Astrocyte (in vitro differentiated cells and primary cell): ENCODE measurements around the gene BTBD18. TPM values are rescaled to one million over a fixed set of nuclear protein-coding genes. Genes with fewer than 3 reads are reported as not detected.
A peak's percentile ranks its signal among the peaks of the same experiment; 100 is the strongest.

ENCODE experiments used
- DNase-seq: peaks from one replicate; pipeline ENCODE4 v3.0.0-alpha.2; 2010; ENCODE audit warnings: low read depth
- FAIRE-seq: peaks from 2 replicates; lab custom pipeline; 2011; peaks lifted over from hg19 to GRCh38; lab: Jason Lieb, UNC
- H2AFZ ChIP-seq: 2 replicates; pipeline ENCODE4 v1.6.0; 2012; ENCODE audit warnings: low read depth, low read length, inconsistent platforms
- H3K27ac ChIP-seq: 2 replicates; pipeline ENCODE4 v1.5.1; 2011; ENCODE audit warnings: low read depth, low read length, inconsistent platforms
- H3K27me3 ChIP-seq: 2 replicates; pipeline ENCODE4 v1.6.0; 2011; ENCODE audit warnings: low read length, inconsistent platforms; ENCODE audit not compliant: insufficient read depth
- H3K36me3 ChIP-seq: 2 replicates; pipeline ENCODE4 v1.5.1; 2011; ENCODE audit warnings: low read length, inconsistent platforms; ENCODE audit not compliant: insufficient read depth
- H3K4me1 ChIP-seq: 2 replicates; pipeline ENCODE4 v1.5.1; 2011; ENCODE audit warnings: low read length, inconsistent platforms; ENCODE audit not compliant: insufficient read depth
- H3K4me2 ChIP-seq: 2 replicates; pipeline ENCODE4 v1.6.0; 2012; ENCODE audit warnings: low read length, inconsistent platforms
- H3K4me3 ChIP-seq: 2 replicates; pipeline ENCODE4 v1.5.1; 2011; ENCODE audit warnings: low read depth, mild to moderate bottlenecking, low read length, inconsistent platforms; ENCODE audit not compliant: insufficient read depth
- H3K79me2 ChIP-seq: 2 replicates; pipeline ENCODE4 v1.6.0; 2012; ENCODE audit warnings: mild to moderate bottlenecking, low read length, inconsistent platforms; ENCODE audit not compliant: insufficient read depth
- H3K9ac ChIP-seq: 2 replicates; pipeline ENCODE4 v1.6.0; 2012; ENCODE audit warnings: mild to moderate bottlenecking, low read length, inconsistent platforms
- H3K9me3 ChIP-seq: 2 replicates; pipeline ENCODE4 v1.5.1; 2012; ENCODE audit warnings: low read depth, mild to moderate bottlenecking, low read length, inconsistent platforms; ENCODE audit not compliant: insufficient read depth
- H4K20me1 ChIP-seq: 2 replicates; pipeline ENCODE4 v1.6.0; 2012; ENCODE audit warnings: low read length, inconsistent platforms; ENCODE audit not compliant: insufficient read depth
- H3K27ac Mint-ChIP-seq: one replicate; pipeline ENCODE4 v1.8.0; 2021; ENCODE audit warnings: mild to moderate bottlenecking, mixed read lengths; ENCODE audit not compliant: unreplicated experiment
- H3K27me3 Mint-ChIP-seq: one replicate; pipeline ENCODE4 v1.8.0; 2021; ENCODE audit warnings: low read depth, mixed read lengths; ENCODE audit not compliant: unreplicated experiment
- H3K36me3 Mint-ChIP-seq: one replicate; pipeline ENCODE4 v1.8.0; 2021; ENCODE audit warnings: low read depth, mixed read lengths; ENCODE audit not compliant: unreplicated experiment
- H3K4me1 Mint-ChIP-seq: one replicate; pipeline ENCODE4 v1.8.0; 2021; ENCODE audit warnings: low read depth, mixed read lengths; ENCODE audit not compliant: unreplicated experiment
- H3K4me3 Mint-ChIP-seq: one replicate; pipeline ENCODE4 v1.8.0; 2021; ENCODE audit warnings: mild to moderate bottlenecking, moderate library complexity, mixed read lengths; ENCODE audit not compliant: unreplicated experiment
- H3K9me3 Mint-ChIP-seq: one replicate; pipeline ENCODE4 v1.8.0; 2021; ENCODE audit warnings: mild to moderate bottlenecking, mixed read lengths; ENCODE audit not compliant: unreplicated experiment
- CTCF ChIP-seq: IDR thresholded peaks from 2 replicates; pipeline ENCODE4 v1.5.1; 2011; ENCODE audit warnings: low read depth, mild to moderate bottlenecking, inconsistent platforms, low read length, moderate library complexity; ENCODE audit not compliant: insufficient read depth
- EZH2 ChIP-seq: IDR thresholded peaks from 2 replicates; pipeline ENCODE4 v1.6.1; 2012; ENCODE audit warnings: mild to moderate bottlenecking, low read length, inconsistent platforms; ENCODE audit not compliant: insufficient read depth
- total RNA-seq: library from RNA; stranded (reverse); gene quantifications from 2 replicates; pipeline ENCODE4 v1.2.1, GENCODE V29; 2021

The BTBD18 gene
- total RNA-seq, 1 donor from 2014 or later = not detected

GRCh38 chr11:57787920-57788702 lies 36.5 kb upstream of the BTBD18 start:
- H3K4me1 ChIP-seq = peaks cover 11% of the 10 kb centered on the region
- H3K4me3 ChIP-seq = no peak overlapping the region
- peaks cover 95% of the 10 kb centered on the region for H4K20me1 ChIP-seq
- no peak overlapping the region for H3K9ac ChIP-seq
- peak overlapping the region; percentile 73 for H3K27ac Mint-ChIP-seq
- H3K79me2 ChIP-seq = peaks cover 99% of the 10 kb centered on the region
- no peak overlapping the region for H3K27ac ChIP-seq
- no peaks in the 10 kb centered on the region for H3K27me3 ChIP-seq
- H3K36me3 Mint-ChIP-seq = peaks cover 20% of the 10 kb centered on the region
- peak overlapping the region; percentile 22 for H3K4me3 Mint-ChIP-seq
- DNase-seq = no peak
- no peaks in the 10 kb centered on the region for H3K36me3 ChIP-seq
- H3K9me3 ChIP-seq = no peaks in the 10 kb centered on the region
- H3K9me3 Mint-ChIP-seq = no peaks in the 10 kb centered on the region
- no peak overlapping the region for H2AFZ ChIP-seq
- peaks cover 59% of the 10 kb centered on the region for H3K4me1 Mint-ChIP-seq
- no peak for FAIRE-seq
- H3K4me2 ChIP-seq = no peak overlapping the region
- no peaks in the 10 kb centered on the region for H3K27me3 Mint-ChIP-seq
- TF ChIP-seq CTCF (no peak), EZH2 (no peak)

- no peak overlapping the region for H3K4me2 ChIP-seq
- Mint-ChIP-seq H3K4me3 (no peak overlapping the region), H3K36me3 (peaks cover 24% of the 10 kb centered on the region), H3K27me3 (no peaks in the 10 kb centered on the region), H3K4me1 (peaks cover 60% of the 10 kb centered on the region), H3K27ac (peak overlapping the region; percentile 58), H3K9me3 (no peaks in the 10 kb centered on the region)
- peaks cover 11% of the 10 kb centered on the region for H3K4me1 ChIP-seq
- H3K4me3 ChIP-seq = no peak overlapping the region
- H3K27ac ChIP-seq = no peak overlapping the region
- H3K36me3 ChIP-seq = no peaks in the 10 kb centered on the region
- H2AFZ ChIP-seq = no peak overlapping the region
- no peak overlapping the region for H3K9ac ChIP-seq
- no peak for TF ChIP-seq EZH2
- TF ChIP-seq CTCF = no peak
- H3K27me3 ChIP-seq = no peaks in the 10 kb centered on the region
- H4K20me1 ChIP-seq = peaks cover 93% of the 10 kb centered on the region
- FAIRE-seq = no peak
- H3K79me2 ChIP-seq = peaks cover 99% of the 10 kb centered on the region
- no peak for DNase-seq
- H3K9me3 ChIP-seq = no peaks in the 10 kb centered on the region
These were observed 35.5 kb upstream of the BTBD18 start for GRCh38 chr11:57787006-57787604.
